HepG2 (cell line): Measurements from ENCODE around the gene PRIMA1. TPM values are rescaled to one million over a fixed set of nuclear protein-coding genes. Genes with fewer than 3 reads are reported as not detected.
A peak's percentile ranks its signal among the peaks of the same experiment; 100 is the strongest.

Source experiments
- ATAC-seq: fragments of 200-7000 bp; cut with Tn5 transposase; 3 replicates; pipeline ENCODE4 v1.9.1; 2020; ENCODE audit warnings: mild to moderate bottlenecking, moderate library complexity
- BruUV-seq: library from RNA; stranded (reverse); fragments of 400-500 nt; replicated peaks from 2 replicates; lab custom pipeline; 2021; lab: Mats Ljungman, UMichigan
- CTCF ChIA-PET: fragments of 300-600 bp; formaldehyde crosslinking; extraction: SDS; loops from one replicate; lab custom pipeline; 2021; ENCODE audit warnings: low total read pairs, inconsistent platforms, low intra/inter-chr PET ratio; lab: Yijun Ruan, JAX
- POLR2A ChIA-PET: fragments of 350-600 bp; sonication (Branson Sonifier 250); formaldehyde crosslinking; loops from one replicate; lab custom pipeline; 2020; ENCODE audit warnings: antibody characterized with exemption, inconsistent platforms; lab: Yijun Ruan, JAX
- DNase-seq: peaks from one replicate; pipeline ENCODE4 v3.0.0-alpha.2; 2015; ENCODE audit warnings: low spot score
- FAIRE-seq: peaks from 3 replicates; lab custom pipeline; 2011; peaks lifted over from hg19 to GRCh38; lab: Jason Lieb, UNC
- H2AFZ ChIP-seq: one replicate; pipeline ENCODE4 v1.6.1; 2011; ENCODE audit warnings: low read length, inconsistent platforms
- H3K27ac ChIP-seq: fragments of 300-600 bp; 3 replicates; pipeline ENCODE4 v1.8.0; 2011; ENCODE audit warnings: mixed run types, mild to moderate bottlenecking, mixed read lengths, low read length, inconsistent platforms; ENCODE audit not compliant: insufficient read depth; ENCODE audit errors: extremely low read length
- H3K27me3 ChIP-seq, 2 experiments: fragments of 200-600 bp in 1 of 2; 2 replicates in 1 of 2; 3 replicates in 1 of 2; pipeline versions ENCODE4 v1.6.0 to v1.8.0; 2011; ENCODE audit warnings: low read length in 2 of 2, mild to moderate bottlenecking in 2 of 2, moderate library complexity in 2 of 2, inconsistent platforms in 1 of 2; ENCODE audit not compliant: insufficient read depth in 2 of 2, control insufficient read depth in 1 of 2
- H3K36me3 ChIP-seq, 2 experiments: fragments of 200-600 bp in 1 of 2; replicated peaks in 1 of 2; 2 replicates in 1 of 2; 3 replicates in 1 of 2; pipeline versions ENCODE4 v1.5.1 to v1.8.0; 2011; ENCODE audit warnings: low read length in 2 of 2, inconsistent platforms in 1 of 2; ENCODE audit not compliant: insufficient read depth in 2 of 2, control insufficient read depth in 1 of 2
- H3K4me1 ChIP-seq: 2 replicates; pipeline ENCODE4 v1.5.1; 2012; ENCODE audit warnings: low read length, inconsistent platforms; ENCODE audit not compliant: insufficient read depth
- H3K4me2 ChIP-seq: 2 replicates; pipeline ENCODE4 v1.6.0; 2011; ENCODE audit warnings: low read depth, low read length, inconsistent platforms
- H3K4me3 ChIP-seq, 3 experiments: fragments of 200-600 bp in 1 of 3; sonication (generic), shearing (Covaris generic) in 1 of 3; replicated peaks in 1 of 3; 2 replicates each; pipeline ENCODE4 v1.5.1; 2011 to 2016; ENCODE audit warnings: low read length in 3 of 3, inconsistent platforms in 2 of 3, low read depth in 2 of 3, mild to moderate bottlenecking in 2 of 3, control low read depth in 1 of 3, mixed read lengths in 1 of 3; ENCODE audit not compliant: insufficient read depth in 1 of 3
- H3K79me2 ChIP-seq: one replicate; pipeline ENCODE4 v1.6.1; 2011; ENCODE audit warnings: low read length, inconsistent platforms; ENCODE audit not compliant: insufficient read depth
- H3K9ac ChIP-seq: 2 replicates; pipeline ENCODE4 v1.6.0; 2011; ENCODE audit warnings: mild to moderate bottlenecking, low read depth, low read length, inconsistent platforms; ENCODE audit not compliant: insufficient read depth
- H3K9me3 ChIP-seq: 2 replicates; pipeline ENCODE4 v1.5.1; 2012; ENCODE audit warnings: mild to moderate bottlenecking, low read length
- H4K20me1 ChIP-seq: 2 replicates; pipeline ENCODE4 v1.6.0; 2011; ENCODE audit warnings: inconsistent platforms, mild to moderate bottlenecking, low read length, moderate library complexity; ENCODE audit not compliant: insufficient read depth
- FOXP1 ChIP-seq, 2 experiments: fragments of 450-650 bp in 1 of 2; IDR thresholded peaks; 2 replicates each; pipeline ENCODE4 v1.6.1; 2017 to 2018; ENCODE audit warnings: antibody characterized with exemption in 1 of 2
- MEIS1 ChIP-seq: sonication (generic); formaldehyde crosslinking; IDR thresholded peaks from 2 replicates; pipeline ENCODE4 v1.9.0; 2021; ENCODE audit warnings: mild to moderate bottlenecking, missing genetic modification reagents, moderate library complexity, borderline replicate concordance
- MTA1 ChIP-seq: sonication (generic); formaldehyde crosslinking; IDR thresholded peaks from 2 replicates; pipeline ENCODE4 v1.4.0; 2020; ENCODE audit warnings: missing genetic modification reagents, mild to moderate bottlenecking, borderline replicate concordance
- NKX3-1 ChIP-seq: sonication (generic); formaldehyde crosslinking; IDR thresholded peaks from 2 replicates; pipeline ENCODE4 v1.5.0; 2020; ENCODE audit warnings: missing genetic modification reagents
- PRDM15 ChIP-seq: sonication (generic); formaldehyde crosslinking; IDR thresholded peaks from 2 replicates; pipeline ENCODE4 v1.4.0; 2020; ENCODE audit warnings: missing genetic modification reagents
- SIN3A ChIP-seq: IDR thresholded peaks from 2 replicates; pipeline ENCODE4 v1.6.1; 2011; ENCODE audit warnings: low read depth, mild to moderate bottlenecking, control low read depth, low read length, borderline replicate concordance
- ZKSCAN8 ChIP-seq: IDR thresholded peaks from 2 replicates; pipeline ENCODE4 v1.6.1; 2016; ENCODE audit warnings: borderline replicate concordance, missing genetic modification reagents, missing compliant biosample characterization
- ZNF280D ChIP-seq: sonication (generic); formaldehyde crosslinking; IDR thresholded peaks from 2 replicates; pipeline ENCODE4 v1.5.1; 2020; ENCODE audit warnings: mild to moderate bottlenecking, missing genetic modification reagents
- WGBS: methylation state at CpG from one replicate; pipeline ENCODE4 v1.1.6; 2017; ENCODE audit warnings: low lambda C conversion rate; 5-methylcytosine and 5-hydroxymethylcytosine counted together
- in situ Hi-C: cut with HindIII; loops from 2 replicates; pipeline ENCODE4 v1.10.0; 2017; ENCODE audit warnings: low pct_unique_long_range_greater_than_20kb; ENCODE audit not compliant: extremely low pct_ligation_motif_present
- intact Hi-C: fragments of 100-400 bp; cut with micrococcal nuclease; formaldehyde crosslinking; loops from one replicate; pipeline ENCODE4 v1.10.0; 2022; ENCODE audit not compliant: unreplicated experiment
- polyA plus RNA-seq, 8 experiments: library from polyadenylated mRNA; depleted of rRNA in 3 of 8; stranded (reverse) in 7 of 8; unstranded in 1 of 8; fragments of >200 nt; fragmentation: Illumina TruSeq in 4 of 8; extraction: Trizol in 4 of 8; gene quantifications; 2 replicates each; pipeline versions ENCODE4 v1.2.1 to v1.2.3, GENCODE V29; 2011 to 2016; ENCODE audit warnings: low read depth in 4 of 8, missing spikeins in 1 of 8, mixed read lengths in 1 of 8; ENCODE audit not compliant: insufficient read depth in 1 of 8
- total RNA-seq, 5 experiments: library from RNA; depleted of rRNA; stranded (reverse); fragments of >200 nt; fragmentation: Illumina TruSeq; extraction: Trizol; gene quantifications; 2 replicates each; pipeline ENCODE4 v1.2.3, GENCODE V29; 2016; ENCODE audit warnings: low read depth in 1 of 5

PRIMA1 gene
- total and polyA plus RNA-seq, 2 of the 13 experiments (the other 11 are each of a cell fraction or from before 2014, with no cell fraction given), result 2.4 to 3.2 TPM

- Histone ChIP-seq H4K20me1 (no peaks in the 10 kb centered on the region), H3K9ac (no peak overlapping the region), H3K27me3 (peaks cover 0 to 5% of the 10 kb centered on the region in 2 experiments; a peak in 2 of 5 replicates), H3K79me2 (no peaks in the 10 kb centered on the region)
- TF ChIP-seq ZKSCAN8 (CRISPR knock-in tag) (peak; percentile 52; the same call in 1 of the 2 replicates), FOXP1 (IDR thresholded peaks at IDR 0.05) (no peak), FOXP1 (CRISPR knock-in tag; IDR thresholded peaks at IDR 0.05) (no peak)
- TF ChIP-seq, all 625 proteins: peak for 1
- FAIRE-seq (no peak), ATAC-seq (no peak), DNase-seq (no peak)
- in situ Hi-C loops (no loop called here), intact Hi-C loops (loop anchor here (5.0 to 10.0 kb wide), 2 partner anchors 110 to 128 kb away; no protein-coding TSS in a partner anchor)
- Histone ChIP-seq H3K27ac (no peak overlapping the region), H3K9me3 (no peaks in the 10 kb centered on the region), H3K36me3 (no peaks in the 10 kb centered on the region), H3K4me1 (peaks cover 51% of the 10 kb centered on the region), H3K4me3 (no peak overlapping the region), H2AFZ (no peak overlapping the region), H3K4me2 (no peak overlapping the region)
- POLR2A ChIA-PET, result interaction anchor here (0.5 kb wide), 1 partner anchor 20 kb away, joined by 3 read pairs; no protein-coding TSS in a partner anchor
- BruUV-seq, result no TSS peak
- 87% methylated on average over 1 of the region's 3 CpGs for WGBS
- CTCF ChIA-PET, result no interaction called here
Measured at GRCh38 chr14:93784878-93785277, 3.4 kb downstream of the PRIMA1 start.

GRCh38 chr14:93780813-93781400, 7.4 kb downstream of the PRIMA1 start:
- in situ Hi-C loops (no loop called here), intact Hi-C loops (loop anchor here (10.0 kb wide), 1 partner anchor 114 kb away; no protein-coding TSS in a partner anchor)
- ChIA-PET POLR2A (interaction anchor here (2.1 kb wide), 1 partner anchor 19 kb away, joined by 6 read pairs; no protein-coding TSS in a partner anchor), CTCF (no interaction called here)
- DNase-seq, result no peak
- Histone ChIP-seq H3K4me1 (peaks cover 51% of the 10 kb centered on the region), H3K4me2 (no peak overlapping the region), H2AFZ (no peak overlapping the region), H3K4me3 (no peak overlapping the region), H3K36me3 (no peaks in the 10 kb centered on the region), H3K79me2 (no peaks in the 10 kb centered on the region), H4K20me1 (no peaks in the 10 kb centered on the region), H3K9ac (no peak overlapping the region), H3K27me3 (no peaks in the 10 kb centered on the region), H3K9me3 (no peaks in the 10 kb centered on the region), H3K27ac (no peak overlapping the region)
- BruUV-seq, result no TSS peak
- WGBS, result 91% methylated on average over 11 of the region's 14 CpGs
- no peak for FAIRE-seq
- ATAC-seq, result no peak
- TF ChIP-seq MEIS1 (CRISPR knock-in tag) (no peak), MTA1 (CRISPR knock-in tag) (no peak), NKX3-1 (CRISPR knock-in tag) (no peak), ZNF280D (CRISPR knock-in tag) (no peak), SIN3A (no peak), PRDM15 (CRISPR knock-in tag) (no peak)
